OCI-M2 (cell line): Measurements from ENCODE around the gene NFIA.

Experiments used
- DNase-seq: peaks from one replicate; lab custom pipeline; 2025; ENCODE audit not compliant: unreplicated experiment; lab: John Stamatoyannopoulos, UW

The NFIA gene

DNA sequence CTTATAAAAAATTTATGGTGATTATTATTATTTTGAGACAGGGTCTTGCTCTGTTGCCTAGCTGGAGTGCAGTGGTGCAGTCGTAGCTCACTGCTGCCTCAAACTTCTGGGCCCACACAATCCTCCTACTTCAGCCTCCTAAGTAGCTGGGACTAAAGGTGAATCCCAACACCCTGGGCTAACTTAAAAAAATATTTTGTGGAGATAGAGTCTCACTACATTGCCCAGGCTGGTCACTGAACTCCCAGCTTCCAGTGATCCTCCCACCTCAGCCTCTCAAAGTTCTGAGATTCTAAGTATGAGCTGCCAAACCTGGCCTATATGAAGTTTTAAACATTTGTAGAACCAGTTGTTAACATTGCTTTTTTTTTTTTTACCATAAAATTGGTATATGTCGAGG is 18.2 kb downstream of the NFIA start:
- DNase-seq, result no peak

DNA sequence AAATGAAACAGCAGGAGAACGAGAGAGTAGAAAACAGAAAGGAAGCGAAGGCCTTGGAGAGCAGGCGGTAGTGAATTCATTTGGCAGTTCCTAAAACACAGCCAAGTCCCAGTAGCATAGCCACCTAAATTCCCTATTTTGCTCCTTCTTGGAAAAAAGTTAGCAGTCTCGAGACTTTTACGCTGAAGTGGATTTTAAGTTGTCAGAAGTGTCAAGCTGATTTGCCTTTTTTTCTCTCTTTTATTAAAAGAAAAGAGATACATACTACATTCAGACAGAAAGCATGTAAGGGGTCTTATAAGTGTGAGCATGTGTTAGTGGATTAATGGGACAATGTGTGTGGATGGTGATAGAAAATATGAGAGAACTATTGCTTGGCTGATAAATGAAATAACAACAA is 19.2 kb downstream of the NFIA start:
- no peak for DNase-seq

DNA sequence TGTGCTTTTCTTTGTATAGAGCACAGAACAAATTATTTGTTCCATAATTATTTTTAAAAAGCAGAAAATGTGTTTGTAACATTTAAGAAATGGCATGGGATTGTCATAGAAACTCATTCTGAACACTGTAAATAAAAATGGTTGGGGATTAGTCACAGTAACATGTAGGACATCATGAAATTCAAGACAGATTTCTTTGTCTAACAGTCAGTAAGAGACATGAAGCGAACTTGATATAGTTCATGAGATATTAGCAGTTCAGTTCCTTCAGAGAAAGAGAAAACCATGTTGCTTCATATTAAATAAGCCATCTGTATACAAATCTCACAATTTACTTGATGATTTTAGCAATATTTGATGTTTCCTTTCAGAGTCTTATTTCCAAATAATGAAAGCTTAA is 19.7 kb downstream of the NFIA start:
- DNase-seq, result no peak

DNA sequence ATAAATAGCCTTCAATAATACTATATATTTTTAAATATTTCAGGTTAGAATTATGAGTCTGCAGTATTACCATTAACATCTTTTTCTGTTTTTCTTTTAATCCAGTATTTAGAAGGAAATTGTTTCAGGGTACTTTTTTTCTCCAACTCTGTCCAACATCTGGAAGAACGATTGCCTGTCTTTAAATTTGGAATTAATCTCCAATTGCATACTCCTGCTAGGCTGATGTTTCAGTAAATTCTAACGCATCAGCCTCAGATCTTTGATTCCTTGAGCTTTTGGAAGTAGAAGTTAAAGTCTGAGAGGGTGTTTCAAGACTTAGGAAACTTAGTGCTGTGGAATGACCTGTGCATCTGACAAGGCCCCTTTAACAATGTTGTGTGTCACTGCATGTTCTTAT is 20.3 kb downstream of the NFIA start:
- no peak for DNase-seq

DNA sequence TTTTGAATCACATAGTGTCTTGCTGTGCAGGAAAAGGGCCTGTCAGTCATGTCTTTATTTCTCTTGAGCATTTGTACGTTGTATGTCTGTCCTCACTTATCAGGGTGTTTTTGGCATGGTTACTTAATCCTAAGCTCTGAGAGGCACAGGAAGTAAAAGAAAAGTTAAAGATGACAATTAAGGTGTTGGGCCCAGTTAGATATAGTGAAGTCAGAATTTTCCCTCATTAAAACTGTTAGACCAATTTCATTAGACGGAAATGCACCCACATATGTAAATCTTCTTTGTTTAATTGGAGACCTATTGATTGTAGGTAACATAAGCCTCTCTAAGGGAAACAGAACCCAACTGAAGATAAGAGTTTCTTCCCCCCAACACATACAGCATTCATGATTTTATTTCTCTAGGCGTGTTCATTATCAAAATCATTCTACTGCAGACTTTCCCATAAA is 21.9 kb downstream of the NFIA start:
- no peak for DNase-seq

DNA sequence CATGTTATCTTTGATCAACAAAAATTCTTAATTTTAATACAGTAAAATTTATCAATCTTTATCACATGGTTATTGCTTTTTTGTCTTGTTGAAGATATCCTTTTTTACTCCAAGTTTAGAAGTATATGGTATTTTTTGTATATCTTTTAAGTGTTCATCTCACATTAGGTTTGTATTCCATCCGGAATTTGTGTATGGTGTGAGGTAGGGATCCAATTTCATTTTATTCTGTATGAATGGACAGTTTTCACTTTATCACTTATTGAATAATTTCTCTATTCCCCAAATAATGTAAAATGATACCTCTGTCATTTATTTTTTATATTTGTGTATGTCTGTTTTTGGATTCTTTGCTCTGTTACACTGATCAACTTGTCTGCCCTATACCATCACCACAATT is 25.3 kb downstream of the NFIA start:
- DNase-seq, result no peak

DNA sequence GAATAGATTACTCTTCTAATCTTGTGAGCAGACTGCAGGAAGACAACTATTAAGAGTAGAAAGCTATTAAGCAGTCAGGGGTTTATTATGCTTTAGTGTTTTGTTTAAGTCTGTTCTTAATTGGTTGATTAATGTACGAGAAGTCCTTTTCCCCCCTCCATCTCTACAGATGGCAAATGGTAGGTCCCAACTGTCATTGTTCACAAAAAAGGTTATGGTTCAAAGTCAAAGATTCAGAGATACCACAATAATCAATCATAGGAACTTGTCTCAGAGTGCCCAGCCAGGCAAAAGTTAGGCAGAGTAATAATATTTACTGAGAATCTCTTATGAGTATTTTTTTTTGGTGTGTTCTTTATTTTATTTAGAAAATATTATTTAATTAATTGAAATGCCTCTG is 26.8 kb downstream of the NFIA start:
- no peak for DNase-seq

DNA sequence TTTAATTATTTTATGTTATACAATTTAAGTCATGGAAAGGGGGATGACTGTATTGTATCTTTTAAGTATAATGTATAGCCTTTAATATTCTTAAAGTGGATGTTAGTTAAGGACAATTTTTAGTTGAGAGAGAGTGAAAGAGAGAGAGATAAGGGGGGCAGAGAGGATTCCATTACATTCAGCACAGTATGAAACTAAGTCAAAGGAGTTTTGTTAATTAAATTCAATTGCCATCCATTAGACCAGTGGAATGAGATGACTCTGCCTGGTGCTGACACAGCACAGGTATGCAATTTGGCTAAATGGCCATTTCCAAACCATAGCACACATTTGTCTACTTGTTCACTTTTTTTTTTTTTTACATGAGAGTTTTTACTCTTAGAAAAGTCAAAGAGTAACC is 27.5 kb downstream of the NFIA start:
- DNase-seq, result no peak

DNA sequence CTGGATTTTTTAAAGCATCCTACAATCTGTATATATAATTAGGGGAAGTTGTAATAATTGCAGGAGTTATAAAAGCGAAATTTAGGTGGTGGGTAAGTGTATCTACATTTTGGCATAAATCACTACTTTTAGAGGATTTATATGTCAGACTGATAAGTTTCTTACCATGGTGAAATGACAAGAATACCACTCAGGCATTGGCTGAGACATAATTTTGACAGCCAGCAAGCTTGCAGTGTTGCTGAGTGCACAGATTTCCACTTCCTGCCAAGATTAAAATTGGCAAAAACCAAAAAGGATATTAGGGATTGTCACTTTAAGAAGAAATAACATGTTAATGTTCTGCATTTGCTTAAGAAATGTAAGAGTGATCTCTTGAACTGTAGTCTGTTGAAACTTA is 28.2 kb downstream of the NFIA start:
- no peak for DNase-seq

DNA sequence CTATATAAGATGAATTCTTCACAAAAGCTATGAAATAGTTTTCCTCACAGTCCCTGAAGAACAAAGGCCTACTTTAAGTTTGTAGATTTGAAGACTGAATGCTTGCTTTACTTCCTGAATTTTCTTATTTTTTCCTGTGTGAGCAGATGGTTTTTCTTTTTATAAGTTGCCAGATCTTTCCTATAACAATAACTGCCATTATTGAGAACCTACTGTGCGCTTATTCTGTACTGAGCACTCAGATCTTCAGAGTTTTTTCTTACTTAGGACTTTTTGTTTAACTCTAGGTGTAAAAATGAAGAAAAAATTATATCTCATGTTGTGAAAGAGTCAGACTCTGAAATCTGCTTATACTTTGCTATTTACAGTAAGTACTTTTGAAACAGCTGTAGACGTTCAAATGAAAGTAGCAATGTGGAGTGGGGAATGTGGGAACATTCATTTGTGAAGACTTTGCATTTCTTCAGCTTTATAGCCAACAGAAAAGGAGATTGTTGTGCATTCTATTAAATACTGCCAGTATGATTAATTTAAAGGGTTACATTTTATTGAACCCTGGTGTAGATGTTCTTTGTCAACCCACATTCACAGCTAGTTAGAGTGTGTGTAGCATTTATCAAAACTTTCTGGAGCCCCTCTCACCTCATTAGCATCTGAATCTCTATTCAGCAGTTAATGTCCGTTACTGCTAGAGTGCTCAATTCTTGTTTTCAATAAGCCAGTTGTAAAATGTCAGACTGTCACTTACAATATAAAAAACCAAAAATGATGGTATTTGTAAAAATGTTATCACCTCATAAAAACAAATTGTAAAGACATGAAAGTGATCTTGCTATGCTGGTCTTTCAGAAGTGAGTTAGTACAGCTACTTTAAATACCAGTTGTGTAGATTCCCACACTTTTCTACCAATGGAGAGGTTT is 29.0 kb downstream of the NFIA start:
- DNase-seq, result no peak

DNA sequence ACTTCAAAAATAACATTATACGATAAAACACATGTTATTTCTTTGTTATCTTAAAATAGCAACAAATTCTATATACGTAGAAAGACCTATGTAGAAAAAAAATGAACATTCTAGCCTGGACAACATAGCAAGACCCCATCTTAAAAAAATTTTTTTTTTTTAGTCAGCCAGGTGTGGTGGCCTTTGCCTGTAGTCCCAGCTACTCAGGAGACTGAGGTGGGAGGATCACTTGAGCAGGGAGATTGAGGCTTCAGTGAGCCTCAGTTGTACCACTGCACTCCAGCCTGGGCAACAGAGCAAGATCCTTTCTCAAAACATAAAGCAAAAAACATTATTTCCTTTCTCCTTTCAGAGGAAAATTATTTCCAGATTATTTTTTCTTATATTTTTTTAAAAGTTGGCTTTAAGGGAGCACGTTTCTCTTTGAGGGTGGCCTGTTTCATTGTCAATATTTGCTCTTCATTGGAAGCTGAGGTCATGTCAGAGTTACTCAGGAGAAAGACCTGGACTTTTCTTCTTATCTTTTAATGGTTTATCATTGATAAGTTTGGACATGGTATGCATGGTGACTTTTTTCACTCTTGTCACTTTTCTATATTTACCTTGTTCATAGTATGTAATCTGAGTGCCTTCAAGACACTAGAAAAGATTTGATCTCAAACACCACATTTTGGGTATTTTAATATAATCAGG is 32.0 kb downstream of the NFIA start:
- no peak for DNase-seq

DNA sequence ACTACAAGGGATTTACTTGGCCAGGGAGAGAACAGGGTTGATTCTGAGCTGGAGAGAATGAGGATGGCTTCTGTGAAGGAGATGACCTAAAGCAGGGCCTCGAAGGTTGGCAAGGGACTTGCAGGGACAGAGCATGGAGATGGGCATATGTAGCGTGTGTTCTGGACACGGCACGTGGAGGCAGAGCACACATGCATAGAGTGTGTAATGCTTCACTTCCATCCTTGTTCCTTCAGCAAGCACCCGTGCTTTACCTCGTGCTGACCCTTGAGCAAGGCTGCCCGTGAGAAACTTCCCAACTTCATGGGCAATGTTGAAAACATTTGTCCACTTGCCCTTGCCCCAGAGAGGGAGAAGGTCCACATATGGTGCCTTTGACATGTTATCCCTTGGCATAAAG is 33.1 kb downstream of the NFIA start:
- no peak for DNase-seq

DNA sequence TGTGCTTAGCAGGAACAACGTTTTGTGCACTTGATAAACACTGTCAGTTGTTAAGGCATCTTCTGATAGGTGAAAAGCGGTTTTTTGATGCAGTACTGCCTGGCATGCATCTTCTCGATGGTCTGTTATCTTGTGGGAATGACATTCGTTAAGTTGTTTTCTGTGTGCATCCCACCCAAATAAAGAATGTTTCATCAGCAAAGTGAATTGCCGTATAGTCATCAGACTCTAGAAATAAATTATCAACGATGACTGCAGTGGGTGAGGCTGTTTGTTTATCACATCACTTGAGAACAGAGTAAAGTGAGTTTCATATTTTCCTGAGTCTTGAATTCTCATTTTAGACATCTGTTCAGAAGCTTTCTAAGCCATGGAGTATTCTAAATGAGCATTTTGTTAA is 34.1 kb downstream of the NFIA start:
- peak; percentile 68 for DNase-seq

DNA sequence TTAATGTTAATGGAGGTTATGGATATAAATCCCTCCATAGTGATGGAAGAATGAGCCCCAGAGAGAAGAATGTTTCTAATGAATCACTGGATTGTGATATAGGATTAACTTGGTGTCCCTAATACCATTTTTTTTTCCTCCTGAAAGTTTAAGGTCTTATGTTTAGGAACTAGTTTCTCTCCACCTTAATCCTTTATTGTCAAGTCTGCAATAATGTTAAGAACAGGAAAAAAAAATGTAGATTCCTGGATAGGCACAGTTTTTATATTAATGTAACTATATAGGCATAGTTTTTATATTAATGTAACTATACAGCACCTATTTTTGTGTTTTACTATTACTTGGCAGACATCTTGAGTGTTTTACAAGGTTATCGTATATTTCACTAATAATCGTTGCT is 34.9 kb downstream of the NFIA start:
- no peak for DNase-seq

DNA sequence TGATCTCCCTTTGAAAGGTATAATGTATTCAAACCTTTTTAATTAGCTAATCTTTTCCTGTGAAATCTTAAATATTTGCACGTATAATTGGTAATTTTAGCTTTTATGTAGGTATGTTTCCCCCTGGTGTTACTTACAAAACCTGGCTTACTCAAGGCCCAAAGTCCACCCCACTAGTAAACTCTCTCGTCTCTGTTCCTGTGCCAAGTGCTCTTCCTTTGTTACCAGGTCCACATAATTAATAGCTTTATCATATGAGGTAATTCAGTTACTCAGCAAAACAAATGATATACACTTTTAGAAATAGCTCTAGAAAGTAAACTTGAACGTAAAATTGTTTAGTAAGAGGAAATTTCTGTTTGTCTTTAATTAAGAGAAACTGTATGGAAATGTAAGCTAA is 36.7 kb downstream of the NFIA start:
- DNase-seq, result no peak

DNA sequence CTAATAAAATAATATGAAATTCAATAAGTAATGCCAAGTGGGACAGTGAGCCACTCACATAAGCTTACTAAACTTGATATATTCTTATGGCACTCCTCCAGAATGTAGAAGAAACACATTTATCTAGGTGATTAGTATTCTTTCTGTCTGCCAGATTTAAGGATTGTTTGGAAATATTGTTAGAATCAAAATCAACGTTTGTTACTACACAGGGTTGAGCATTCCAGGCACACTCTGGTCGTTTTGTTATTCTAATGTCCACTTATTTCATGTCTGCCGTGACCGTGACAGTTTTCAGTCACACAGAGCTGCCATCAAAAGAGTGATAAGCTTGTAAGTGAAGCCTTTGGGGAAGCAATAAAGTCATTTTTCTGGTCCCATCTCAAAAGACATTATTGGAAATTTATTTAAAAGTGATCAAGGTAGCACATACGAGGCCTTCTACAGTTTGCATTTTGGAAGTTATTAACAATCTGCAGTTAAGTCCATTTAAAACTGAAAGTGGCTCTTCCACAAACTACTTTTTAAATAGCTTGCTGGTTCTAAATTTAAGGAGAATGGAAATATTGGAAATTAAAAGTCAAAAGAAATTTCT is 38.0 kb downstream of the NFIA start:
- DNase-seq, result no peak

DNA sequence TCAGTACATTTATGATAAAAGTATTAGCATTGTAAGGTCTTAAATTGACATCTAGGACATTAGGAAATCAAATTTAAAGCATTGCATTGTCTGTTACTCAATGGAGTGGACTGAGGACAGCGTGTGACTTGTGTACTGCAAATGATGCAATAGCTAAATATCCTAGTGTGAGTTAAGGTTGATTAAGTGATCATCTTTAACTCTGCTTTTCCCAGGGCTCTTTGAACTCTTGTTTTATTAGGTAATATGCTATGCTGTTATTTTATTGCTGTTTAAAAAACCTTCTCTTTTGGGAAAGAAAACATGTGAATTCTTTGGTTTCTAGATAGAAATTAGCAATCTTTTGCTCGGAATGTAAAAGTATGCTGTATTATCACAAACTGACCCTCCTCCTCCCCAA is 38.6 kb downstream of the NFIA start:
- DNase-seq, result no peak

DNA sequence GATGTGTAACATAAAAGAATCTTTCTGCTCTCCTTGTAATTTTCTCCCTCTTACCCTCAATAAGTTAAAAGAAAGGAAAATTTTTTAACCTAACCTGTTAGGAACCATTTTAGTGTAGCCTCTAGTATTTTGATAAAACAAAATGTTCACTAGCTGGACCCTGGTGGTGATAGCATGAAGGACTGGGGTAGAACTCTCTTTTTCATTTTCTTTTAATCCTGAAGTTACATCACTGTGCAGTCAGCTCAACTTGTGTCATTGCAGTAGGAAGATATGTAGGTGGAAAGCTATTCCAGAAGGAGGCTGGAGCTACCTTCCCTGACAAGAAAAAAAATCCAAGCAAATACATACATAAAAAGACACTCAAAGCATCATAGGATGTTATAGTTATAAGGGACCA is 39.3 kb downstream of the NFIA start:
- DNase-seq, result no peak

DNA sequence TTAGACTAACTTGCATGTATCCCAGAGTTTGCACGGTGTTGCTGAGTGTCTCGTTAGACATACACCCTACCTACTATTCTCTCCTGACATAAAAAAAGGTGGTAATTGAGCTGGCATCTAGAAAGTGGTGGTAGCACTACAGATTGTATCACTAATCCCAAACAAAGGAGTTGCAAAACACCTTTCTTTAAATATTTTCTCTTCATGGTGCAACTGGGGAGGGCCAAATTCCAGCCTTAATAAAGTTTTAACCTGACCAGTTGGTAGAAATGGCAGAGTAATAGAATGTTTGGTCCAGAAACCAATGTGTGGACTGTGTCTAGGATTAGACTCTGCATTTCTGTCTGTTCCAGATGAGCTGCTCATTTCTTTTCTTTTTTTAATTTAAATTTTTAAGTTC is 40.0 kb downstream of the NFIA start:
- no peak for DNase-seq

DNA sequence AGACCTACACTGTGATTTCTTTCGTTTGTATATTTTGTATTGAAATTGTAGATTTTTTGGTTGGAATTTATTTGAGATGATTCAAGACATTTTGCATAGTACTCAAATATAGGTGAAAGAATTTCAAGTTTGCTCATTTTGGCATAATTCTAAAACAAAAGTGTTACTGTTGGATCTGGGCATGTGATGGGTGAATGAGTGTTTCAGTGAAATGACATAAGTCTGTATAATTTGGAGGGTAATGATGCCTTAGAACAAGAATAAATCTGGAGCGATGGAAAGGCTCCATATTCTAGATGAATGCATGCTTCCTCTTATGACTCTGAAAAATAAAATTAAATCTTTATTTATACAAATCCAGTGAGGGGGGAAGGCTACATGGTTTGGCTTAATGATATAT is 41.0 kb downstream of the NFIA start:
- no peak for DNase-seq

DNA sequence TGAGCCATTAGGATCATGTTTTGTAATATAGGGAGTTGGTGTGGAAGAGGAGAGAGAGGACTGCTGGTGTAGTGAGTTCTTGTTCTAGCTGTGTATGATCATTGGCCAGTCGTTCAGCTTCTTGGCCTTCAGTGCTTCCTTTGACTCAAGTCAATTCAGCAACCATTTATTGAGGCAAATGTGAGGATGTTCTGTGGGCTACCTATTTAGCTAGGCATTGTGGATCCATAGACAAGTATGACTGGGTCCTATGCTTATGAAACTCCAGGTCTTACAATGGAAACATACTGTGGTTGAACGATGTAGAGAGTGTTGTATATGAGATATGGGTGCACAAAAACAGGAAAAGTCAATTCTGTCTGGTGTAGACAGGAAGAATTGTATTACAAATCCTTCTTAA is 41.7 kb downstream of the NFIA start:
- DNase-seq, result no peak

DNA sequence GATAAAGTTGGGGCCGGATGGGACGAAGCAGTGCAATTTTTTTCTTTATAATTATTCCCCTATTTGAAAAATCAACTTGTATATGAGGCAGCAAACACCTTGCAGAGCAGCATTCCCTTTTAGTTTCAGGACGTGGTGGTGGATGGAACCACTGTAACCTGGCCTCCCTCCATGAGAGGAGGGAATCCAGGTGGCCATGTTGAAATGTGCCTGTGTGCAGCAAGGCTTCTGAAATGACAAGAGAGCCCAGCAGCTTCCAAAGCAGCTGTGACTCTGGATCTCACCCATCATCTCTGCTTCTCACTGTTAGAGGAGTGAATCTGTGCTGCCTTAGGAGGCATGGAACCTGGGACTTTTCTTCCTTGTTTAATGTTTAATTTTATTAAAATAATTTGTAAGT is 42.3 kb downstream of the NFIA start:
- DNase-seq, result no peak
